MM.1S (cell line): ENCODE measurements around the gene ATN1.
"Not testable (repeated sequence)": the region's sequence is repeated elsewhere in the genome, so short reads cannot be mapped to it uniquely, and the experiment has no call there.

Source experiments
- CTCF ChIP-seq: fragments of 300-600 bp; sonication (generic); IDR thresholded peaks from 2 replicates; pipeline ENCODE4 v1.5.1; 2016; ENCODE audit warnings: antibody characterized with exemption, low read length, mixed read lengths
- EZH2 ChIP-seq: fragments of 300-600 bp; sonication (generic); optimal IDR thresholded peaks from 2 replicates; pipeline ENCODE3; 2017; ENCODE audit warnings: low read depth, mild to moderate bottlenecking, antibody characterized with exemption, low read length, mixed read lengths
- EZH2phosphoT487 ChIP-seq: fragments of 300-600 bp; sonication (generic); IDR thresholded peaks from 2 replicates; pipeline ENCODE4 v1.6.1; 2018; ENCODE audit warnings: antibody characterized with exemption, low read length

- TF ChIP-seq CTCF, EZH2phosphoT487, EZH2: not testable (repeated sequence)
These were observed 39.0 kb upstream of the ATN1 start for GRCh38 chr12:6888794-6889193.
